ENCODE measurements around the gene MRC2.
"Not testable (repeated sequence)": the region's sequence is repeated elsewhere in the genome, so short reads cannot be mapped to it uniquely, and the experiment has no call there.

The MRC2 gene

DNA sequence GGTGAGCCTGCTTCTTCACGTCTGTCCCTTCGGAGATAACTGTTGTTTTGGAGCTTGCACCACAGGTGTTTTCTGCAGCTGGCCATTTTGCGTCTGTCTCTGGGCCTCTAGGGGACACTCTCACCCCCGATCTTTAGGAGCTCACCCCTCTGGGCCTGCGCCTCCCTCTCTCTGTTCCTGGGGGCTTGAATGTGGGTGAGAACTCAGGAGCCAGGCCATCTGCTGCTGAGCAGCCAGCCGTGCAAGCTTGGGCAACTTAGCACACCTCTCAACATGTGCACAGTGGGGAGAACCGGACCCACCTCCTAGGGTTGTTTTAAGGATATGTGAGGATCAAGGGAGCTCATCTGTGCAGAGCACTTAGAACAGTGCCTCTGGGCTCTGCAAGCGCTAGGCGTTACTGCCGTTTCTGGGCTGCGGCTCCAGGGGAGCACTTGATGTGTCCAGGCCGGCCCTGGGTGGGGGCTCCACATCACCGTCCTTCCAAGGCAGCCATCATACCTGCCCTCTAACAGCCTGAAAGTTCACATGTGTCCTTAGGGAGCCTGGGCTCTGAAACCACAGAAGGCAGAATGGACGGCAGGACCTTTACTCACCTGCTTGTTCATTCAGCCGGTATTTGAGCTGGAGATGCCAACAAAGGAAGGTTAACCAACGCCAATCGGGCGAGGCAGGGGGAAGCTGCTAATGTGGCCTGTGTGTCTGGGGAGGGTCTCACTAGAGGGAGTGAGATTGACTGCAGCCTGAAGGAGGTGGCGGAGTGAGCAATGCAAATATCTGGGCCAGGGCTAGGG is 66.3 kb downstream of the MRC2 start:
- peak overlapping the region; percentile 63 for H3K27ac ChIP-seq
- DNase-seq (ENCODE audit: low read depth, low spot score): no peak

DNA sequence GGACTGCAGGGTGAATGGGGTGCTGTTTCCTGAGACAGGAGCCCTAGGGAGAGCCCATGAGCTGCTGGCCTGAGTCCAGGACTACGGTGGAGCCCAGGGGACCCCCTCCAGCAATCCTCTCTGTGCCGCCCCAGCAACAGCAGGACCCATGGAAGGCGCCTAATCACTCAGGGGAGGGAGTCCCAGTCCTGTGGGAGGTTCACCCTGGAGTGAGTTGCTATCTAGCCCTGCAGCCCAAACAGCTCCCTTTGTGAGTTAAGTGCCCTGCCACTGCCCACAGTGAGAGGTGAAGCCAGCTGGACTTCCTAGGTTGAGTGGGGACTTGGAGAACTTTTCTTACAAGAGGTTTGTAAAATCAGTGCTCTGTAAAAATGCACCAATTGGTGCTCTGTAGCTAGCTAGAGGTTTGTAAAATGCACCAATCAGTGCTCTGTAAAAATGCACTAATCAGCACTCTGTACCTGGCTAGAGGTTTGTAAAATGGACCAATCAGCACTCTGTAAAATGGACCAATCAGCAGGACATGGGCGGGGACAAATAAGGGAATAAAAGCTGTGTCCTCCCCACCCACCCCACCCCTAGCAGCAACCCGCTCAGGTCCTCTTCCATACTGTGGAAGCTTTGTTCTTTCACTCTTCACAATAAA is 67.7 kb downstream of the MRC2 start:
- not testable (repeated sequence) for H3K27ac ChIP-seq; DNase-seq (ENCODE audit: low read depth, low spot score)

DNA sequence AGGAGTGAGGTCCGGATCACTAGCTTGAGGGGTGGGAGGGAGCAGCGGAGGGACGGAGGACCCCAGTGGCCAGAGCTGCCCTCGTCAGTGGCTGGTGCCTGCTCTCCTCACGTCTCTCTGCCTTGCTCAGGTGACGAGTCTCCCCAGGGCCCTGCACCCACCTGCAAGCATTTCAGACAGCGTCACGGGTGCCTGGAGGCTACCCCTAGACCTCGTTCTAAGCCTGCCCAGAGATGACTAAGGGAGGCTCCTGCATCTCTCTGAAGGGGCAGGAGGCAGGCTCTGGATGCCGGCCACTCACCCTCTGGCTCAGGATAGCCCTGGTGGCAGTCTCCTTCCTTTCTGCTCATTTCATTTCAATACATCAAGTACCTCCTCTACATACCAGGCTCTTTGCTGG is 68.8 kb downstream of the MRC2 start:
- DNase-seq (ENCODE audit: low read depth, low spot score): no peak
- H3K27ac ChIP-seq: no peak overlapping the region

DNA sequence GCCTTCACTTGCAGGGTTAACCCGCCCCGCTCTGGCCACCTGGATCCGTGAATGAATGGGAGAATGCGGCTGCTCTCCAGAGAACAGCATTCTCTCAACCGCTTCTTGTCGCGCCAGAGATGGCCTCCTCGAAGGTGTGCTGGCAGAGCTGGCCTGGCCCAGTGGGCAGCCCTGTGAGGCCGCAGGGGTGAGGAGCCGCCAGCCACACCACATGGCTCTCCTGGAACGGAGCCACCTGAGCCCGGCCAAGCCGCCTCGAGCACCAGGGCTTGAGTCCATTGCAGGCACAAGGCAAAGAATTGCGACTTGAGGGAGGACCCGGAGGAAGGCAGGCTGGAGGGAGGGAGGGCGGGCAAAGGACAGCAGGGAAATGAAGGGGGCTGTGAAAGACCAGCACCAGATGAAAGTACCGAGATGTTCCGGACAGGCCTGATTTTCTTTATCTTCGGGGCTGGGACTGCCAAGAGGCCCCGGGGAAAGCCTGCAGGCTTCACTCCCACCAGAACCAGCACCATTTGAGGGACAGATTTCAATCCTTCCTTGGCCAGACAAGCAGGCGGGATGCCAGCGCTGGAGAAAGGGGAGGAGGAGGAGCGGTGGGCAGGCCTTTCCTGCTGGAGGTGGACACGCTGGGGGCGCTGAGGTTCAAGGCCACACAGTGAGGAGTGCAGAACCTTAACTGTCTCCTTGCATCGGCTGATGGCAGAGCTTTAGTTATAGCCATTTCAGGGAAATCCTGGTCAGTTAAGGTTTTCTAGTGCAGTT is 69.4 kb downstream of the MRC2 start:
- no peak overlapping the region for H3K27ac ChIP-seq
- DNase-seq (ENCODE audit: low read depth, low spot score): no peak

DNA sequence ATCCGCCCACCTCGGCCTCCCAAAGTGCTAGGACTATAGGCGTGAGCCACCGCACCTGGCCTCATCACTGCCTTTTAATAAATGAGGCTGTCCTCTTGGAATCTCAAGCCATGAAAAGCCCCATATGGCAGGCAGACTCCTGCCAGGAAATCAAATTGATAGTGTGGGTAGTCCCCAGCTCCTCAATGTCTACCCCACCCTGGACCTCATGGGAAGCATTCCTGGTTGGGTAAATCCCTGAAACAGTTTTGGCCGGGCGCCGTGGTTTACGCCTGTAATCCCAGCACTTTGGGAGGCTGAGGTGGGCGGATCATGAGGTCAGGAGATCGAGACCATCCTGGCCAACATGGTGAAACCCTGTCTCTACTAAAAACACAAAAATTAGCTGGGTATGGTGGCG is 71.0 kb downstream of the MRC2 start:
- H3K27ac ChIP-seq; DNase-seq (ENCODE audit: low read depth, low spot score): not testable (repeated sequence)

DNA sequence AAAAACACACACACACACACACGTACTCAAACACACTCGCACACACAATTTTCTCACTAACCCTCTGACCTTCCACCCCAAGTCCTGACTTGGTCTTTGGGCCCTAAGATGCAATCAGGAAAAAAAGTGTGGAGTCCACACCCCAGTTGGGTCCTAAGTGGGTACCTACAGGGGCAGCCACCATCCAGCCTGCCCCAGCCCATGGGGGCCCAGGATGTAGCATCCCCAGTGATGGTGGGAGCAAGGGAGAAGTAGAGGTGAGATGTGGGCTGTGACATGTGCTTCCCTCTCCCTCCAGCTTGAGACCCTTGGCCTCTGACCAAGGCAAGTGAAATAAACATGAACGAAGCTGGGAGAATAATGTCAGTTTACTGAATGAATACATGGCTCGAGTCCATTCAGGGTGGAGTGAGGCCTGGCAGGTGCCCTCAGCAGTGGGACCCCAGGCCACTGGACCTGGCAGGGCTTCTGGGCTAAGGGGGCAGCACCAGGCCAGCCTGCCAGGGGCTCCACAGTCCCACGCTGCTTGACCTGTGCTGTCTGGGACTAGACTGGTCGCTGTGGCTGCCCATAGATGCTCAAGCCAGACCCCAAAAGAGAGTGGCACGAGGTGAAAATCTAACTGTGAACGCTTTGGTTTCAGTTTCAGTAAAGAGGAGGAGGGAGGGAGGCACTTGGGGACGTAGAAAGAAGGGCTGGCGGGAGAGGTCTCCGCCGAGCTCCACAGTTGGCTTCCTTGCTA is 73.7 kb downstream of the MRC2 start:
- H3K27ac ChIP-seq: no peak overlapping the region
- DNase-seq (ENCODE audit: low read depth, low spot score): no peak

DNA sequence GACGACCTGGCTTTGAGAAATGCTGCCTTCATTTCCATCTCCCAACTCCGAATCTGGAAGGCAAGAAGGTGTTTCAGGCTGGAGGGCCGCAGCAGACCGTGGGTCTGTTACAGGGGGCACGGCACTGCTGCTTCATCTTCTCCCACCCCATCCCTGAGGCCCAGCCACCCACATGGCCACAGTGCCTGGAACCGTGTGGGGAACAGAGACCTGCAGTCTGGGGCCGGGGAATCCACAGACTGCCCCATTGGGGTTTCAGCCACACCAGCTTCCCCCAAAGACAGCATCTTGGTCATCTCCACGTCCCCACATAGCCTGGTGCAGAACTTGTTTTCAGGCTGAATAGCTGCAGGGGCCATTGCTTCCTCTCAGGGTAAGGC is 74.2 kb downstream of the MRC2 start:
- H3K27ac ChIP-seq: no peak overlapping the region
- DNase-seq (ENCODE audit: low read depth, low spot score): no peak

DNA sequence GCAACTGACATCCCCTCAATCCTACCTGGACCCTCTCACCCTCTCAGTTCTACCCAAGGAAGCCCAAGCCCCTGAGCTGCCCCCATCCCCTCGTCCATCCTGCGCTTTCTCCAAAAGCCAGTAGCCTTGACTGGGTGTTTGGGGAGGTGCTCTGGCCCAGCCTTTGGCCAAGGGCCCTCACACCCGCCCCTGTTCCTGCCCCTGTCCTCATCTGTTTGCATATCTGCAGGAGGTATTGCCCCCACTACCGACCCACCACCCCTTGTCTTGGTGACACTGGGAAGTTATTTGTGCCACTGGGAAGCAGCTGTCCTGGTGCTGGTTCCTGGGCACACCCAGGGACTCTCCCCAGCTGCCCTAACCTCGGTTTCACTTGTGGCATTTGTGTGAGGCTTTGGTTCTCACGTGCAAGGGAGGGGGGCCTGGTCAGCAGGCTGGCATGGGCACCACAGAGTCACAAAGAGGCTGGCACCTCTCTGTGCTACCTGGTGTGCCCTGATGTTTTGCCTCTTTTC is 75.3 kb downstream of the MRC2 start:
- peak overlapping the region; percentile 88 for H3K27ac ChIP-seq

DNA sequence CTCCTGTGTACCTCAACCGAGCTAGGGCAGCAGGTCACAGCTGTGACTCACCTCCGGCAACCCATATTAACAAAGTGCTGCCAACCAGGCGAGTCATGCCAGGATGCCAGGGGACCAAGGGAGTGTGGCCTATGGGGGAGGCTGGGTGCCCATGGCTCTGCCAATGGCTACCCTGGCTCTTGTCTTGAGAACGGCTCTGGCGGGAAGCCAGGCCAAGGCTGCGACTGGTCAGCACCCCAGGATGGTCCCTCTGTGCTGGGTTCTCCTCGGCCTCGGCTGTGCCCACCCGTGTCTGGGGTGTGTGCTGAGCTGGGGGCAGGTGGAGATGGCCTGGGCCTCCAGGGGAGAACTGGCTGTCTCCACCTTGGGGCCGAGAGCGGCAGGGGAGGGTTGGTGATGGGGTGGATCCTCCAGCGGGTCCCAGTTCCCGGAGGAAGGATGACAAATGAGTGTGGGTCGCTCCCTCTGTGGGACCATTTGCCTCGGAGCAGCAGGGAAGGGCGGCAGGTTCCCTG is 75.8 kb downstream of the MRC2 start:
- H3K27ac ChIP-seq: peak overlapping the region; percentile 88
- DNase-seq (ENCODE audit: low read depth, low spot score): peak; percentile 60

More for the DNA sequence above, 75.3 kb downstream of the MRC2 start:
- DNase-seq (ENCODE audit: low read depth, low spot score): no peak

DNA sequence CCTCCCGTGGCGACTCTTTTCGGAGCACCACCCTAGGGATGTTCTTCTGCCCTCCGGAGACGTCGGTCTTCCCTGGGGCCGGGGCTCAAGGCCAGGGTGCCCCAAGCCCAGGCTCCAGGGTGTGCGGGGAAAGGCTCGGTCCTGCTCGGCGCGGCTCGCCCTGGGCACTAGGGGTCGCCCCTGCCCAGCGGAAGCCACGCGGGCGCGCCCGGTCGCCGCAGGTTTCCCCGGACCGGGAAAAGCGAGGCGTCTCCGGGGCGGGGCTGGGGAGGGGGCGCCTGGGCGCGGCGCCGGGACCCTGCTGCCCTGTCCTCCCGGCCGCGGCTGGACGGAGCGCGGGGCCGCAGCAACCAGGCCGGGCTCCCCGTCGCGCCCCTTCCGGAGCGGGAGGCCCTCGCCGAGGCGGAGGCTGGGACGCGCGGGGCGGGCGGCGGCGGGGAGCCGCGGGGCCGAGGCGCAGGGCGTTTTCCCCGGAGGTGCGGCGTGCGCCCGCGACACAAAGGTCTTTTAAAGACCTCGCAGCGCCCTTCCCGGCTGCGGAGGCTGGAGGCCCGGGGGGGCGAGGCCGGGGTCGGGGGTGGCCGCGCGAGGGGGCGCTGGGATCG is 76.4 kb downstream of the MRC2 start:
- no peak for DNase-seq (ENCODE audit: low read depth, low spot score)

DNA sequence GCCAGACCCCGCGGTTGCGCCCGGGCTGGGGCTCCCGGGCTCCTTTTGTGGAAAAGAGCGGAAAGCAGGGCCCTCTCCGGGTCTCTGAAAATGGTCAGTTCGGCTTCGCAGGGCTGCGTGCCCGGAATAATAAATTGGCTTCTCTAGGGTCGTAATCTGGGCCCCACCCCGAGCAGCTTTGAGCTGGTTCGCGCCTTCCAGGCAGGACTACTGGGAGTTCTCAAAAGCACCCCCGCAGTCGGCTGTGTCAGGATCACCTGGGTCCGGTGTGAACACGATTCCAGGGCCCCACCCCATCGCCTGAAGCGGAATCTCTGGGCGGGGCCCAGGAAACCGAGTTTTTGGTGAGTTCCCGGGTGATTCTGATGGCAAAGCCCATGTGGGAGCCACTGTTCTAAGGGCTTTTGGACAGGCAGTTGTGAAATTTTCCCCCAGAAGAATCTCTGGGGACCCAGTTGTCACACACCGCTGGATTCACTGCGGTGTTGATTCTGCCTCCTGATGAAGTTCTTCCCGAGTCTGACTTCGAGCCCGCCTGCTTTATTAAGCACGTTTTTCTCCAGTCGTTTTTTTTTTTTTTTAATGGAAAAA is 77.0 kb downstream of the MRC2 start:
- peak overlapping the region; percentile 88 for H3K27ac ChIP-seq
- DNase-seq (ENCODE audit: low read depth, low spot score): no peak

More for the DNA sequence above, 76.4 kb downstream of the MRC2 start:
- H3K27ac ChIP-seq: peak overlapping the region; percentile 88

DNA sequence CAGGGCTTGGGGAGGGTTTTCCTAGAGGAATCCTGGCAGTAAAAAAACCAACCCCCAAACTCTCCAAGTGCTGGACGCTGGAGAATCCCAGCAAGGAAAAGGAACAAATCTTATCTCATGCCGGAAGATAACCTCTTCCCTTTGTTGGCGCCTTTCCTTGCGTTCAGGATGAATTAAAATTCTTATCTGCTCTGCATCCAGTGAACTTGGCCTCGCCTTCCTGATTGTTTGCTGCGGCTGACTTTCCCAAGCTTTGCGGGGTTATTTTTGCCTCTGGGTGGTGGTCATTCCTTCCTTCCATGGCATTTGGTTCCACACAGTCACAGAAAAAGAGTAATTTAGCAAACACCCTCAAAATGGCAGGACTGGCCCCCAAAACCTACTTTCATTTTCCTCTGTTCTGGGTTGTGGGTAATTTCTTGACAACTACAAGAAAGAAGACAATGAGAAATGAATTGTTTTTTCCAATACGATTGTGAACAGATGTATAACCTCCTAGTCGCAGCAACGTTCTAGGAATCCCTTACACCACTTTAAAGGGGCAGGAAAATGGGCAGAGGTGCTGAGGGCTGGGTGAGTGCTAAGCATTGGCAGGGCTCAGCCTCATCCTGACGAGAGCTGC is 77.8 kb downstream of the MRC2 start:
- H3K27ac ChIP-seq: peak overlapping the region; percentile 88
- DNase-seq (ENCODE audit: low read depth, low spot score): no peak

DNA sequence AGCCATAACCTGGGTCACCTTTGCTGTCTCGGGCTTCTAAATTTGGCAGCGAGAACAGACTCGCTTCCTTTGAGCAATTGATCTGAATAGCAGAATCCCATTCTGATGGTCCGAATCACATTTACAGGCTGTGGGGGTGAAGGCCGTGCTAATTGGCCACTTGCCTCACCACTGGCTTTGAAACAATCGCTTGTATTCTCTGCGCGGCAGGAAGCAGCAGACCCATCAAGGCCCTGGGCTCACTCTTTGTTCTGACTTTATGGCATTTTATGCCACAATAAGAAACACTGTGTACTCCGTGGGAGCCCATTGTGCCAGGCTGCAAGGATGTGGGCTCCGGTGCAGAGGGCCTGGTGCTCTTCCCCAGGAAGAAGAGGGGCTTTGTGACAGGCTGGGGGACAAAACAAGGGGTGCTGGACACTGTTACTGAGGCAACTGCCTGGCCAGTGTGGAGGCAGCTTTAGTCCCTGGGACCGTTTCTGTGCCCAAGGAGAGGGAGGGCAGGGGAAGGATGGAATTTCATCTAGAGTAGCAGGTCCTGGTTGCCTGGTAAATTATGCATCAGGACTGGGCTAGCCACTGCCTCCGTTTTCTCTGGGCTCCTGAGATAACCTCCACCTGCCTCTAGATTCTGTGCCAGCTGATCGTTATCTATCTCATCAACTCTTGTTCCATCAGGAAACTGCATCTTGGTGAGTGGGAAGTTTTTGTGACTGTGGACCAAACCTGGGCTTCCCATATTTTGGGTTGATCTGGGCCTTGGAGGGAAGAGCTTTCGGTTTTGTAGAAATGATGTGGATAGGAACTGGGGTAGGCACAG is 78.5 kb downstream of the MRC2 start:
- no peak for DNase-seq (ENCODE audit: low read depth, low spot score)
- H3K27ac ChIP-seq: peak overlapping the region; percentile 88

DNA sequence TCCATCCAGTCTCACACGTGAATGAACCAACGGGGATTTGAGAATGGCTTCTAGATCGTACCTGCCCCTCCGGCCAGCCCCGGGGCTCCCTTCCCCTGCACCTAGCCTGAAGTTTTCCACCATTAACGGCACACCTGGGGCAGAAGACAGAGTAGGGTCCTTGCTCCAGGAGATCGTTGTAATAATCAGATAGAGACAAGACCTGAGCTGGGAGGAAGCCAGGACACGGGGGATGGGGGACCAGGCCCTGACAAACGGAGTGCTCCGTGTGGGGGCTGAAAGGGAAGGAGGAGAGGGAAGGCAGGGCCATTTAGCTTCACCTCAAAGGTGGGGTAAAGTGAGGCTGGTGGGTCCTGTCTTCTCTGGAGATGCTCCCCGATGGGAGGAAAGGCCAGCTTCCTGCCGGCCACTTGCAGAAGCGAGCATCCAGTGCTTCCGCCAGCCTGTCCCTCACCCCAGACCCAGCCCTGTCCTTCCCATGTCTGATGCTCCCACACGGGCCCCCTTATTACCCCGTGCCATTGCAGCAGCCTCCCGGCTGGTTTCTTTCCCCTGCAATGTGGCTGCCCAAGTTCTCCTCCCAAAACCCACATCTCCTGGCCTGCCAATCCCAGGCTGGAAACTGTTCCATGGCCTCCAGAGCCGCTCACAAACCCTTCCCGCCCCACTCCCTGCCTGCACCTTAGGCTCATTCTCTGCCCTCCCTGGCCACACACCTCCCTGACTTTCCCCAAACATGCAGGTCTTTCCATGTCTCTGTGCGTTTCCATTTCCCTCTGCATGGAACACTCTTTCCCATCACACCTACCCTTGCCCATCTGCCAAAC is 79.3 kb downstream of the MRC2 start:
- no peak for DNase-seq (ENCODE audit: low read depth, low spot score)
- no peak overlapping the region for H3K27ac ChIP-seq

DNA sequence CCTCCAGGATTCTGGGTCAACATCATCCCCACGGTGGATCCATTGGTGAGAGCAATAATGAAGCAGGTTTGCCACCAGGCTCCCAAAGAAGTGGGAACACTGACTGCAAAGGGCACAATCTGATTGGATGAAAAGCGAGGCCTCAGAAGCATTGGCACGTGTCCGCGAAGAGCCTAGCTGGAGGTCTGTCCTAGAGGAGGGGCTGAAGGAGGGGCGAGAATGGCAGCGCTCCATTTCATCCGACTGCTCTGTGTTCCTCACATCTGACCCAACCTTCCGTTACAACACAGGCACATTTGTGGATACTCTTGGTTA is 79.9 kb downstream of the MRC2 start:
- no peak overlapping the region for H3K27ac ChIP-seq
- no peak for DNase-seq (ENCODE audit: low read depth, low spot score)

DNA sequence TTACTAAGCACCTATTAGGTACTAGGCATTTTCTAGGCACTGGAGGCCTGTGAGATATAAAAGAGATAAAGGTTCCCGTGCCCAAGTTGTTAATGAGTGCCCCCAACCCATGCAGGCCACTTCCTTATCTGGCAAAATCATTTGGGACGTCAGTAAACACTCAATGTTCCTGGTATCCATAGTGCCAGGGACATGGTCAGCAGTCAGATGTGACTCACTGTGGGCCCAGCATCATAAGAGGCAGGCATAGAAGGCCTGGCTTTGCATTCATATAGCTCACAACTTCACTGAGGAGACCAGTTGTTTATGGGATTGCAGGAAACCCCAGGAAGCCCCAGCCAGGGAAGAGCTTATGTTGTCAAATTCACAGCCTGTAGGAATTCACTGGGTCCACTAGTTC is 81.1 kb downstream of the MRC2 start:
- DNase-seq (ENCODE audit: low read depth, low spot score): no peak
- H3K27ac ChIP-seq: no peak overlapping the region

DNA sequence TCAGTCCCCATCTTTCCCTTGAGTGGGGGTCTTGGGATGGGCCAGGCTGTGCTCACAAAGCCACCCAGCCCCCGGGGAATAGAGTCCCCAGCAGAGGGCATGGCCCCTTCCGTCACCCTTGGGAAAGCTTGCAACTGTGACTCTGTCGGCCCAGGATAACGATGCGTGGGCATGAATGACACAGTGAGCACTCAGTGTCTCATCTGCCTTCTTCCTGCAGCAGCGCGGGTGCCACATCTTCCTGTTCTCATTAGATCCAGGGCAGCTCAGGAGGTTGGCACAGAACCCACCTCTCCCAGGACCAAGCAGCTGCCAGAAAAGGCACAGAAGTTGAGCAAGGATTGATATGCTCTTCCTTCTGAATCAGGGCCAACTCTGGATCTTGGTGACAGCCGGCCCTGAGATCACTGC is 84.7 kb downstream of the MRC2 start:
- DNase-seq (ENCODE audit: low read depth, low spot score): no peak
- no peak overlapping the region for H3K27ac ChIP-seq

All from epithelial cell of prostate (primary cell).